ENCODE data around the gene RIPPLY3.

DNA sequence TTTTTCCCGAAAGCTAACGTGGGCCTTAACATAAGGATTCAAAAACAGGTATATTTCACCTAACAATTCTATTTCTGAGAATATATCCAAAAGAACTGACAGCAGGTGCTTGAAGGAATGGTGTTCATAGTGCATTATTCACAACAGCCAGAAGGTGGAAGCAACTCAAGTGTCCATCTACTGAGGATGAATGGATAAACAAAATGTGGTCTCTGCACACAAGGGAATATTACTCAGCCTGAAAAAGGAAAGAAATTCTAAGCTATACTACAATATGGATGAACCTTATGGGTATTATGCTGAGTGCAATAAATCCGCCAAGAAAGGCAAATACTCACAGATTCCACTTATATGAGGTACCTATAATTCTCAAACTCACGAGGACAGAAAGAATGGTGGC is 6.1 kb upstream of the RIPPLY3 start:
- TF ChIP-seq, protein P1, sequence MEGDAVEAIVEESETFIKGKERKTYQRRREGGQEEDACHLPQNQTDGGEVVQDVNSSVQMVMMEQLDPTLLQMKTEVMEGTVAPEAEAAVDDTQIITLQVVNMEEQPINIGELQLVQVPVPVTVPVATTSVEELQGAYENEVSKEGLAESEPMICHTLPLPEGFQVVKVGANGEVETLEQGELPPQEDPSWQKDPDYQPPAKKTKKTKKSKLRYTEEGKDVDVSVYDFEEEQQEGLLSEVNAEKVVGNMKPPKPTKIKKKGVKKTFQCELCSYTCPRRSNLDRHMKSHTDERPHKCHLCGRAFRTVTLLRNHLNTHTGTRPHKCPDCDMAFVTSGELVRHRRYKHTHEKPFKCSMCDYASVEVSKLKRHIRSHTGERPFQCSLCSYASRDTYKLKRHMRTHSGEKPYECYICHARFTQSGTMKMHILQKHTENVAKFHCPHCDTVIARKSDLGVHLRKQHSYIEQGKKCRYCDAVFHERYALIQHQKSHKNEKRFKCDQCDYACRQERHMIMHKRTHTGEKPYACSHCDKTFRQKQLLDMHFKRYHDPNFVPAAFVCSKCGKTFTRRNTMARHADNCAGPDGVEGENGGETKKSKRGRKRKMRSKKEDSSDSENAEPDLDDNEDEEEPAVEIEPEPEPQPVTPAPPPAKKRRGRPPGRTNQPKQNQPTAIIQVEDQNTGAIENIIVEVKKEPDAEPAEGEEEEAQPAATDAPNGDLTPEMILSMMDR (optimal IDR thresholded peaks at IDR 0.05 in 1 of 3, IDR thresholded peaks at IDR 0.05 in 1 of 3, conservative IDR thresholded peaks at IDR 0.05 in 1 of 3; ENCODE audit: extremely low read depth in 1 of 3, insufficient read depth in 2 of 3, low read length in 3 of 3), result no peak
- TF ChIP-seq EZH2 (IDR thresholded peaks at IDR 0.05; ENCODE audit: low read length), result no peak

All from keratinocyte (primary cell).